HEK293T (cell line): ENCODE results near the gene GRIA4.

Source experiments
- CTCF ChIA-PET: fragments of 350-600 bp; formaldehyde crosslinking; extraction: SDS; loops from one replicate; lab custom pipeline; 2021; ENCODE audit warnings: antibody characterized with exemption, inconsistent platforms; lab: Yijun Ruan, JAX
- POLR2A ChIA-PET: fragments of 350-600 bp; formaldehyde crosslinking; extraction: SDS; loops from one replicate; lab custom pipeline; 2020; ENCODE audit warnings: antibody characterized with exemption, inconsistent platforms; lab: Yijun Ruan, JAX
- DNase-seq: peaks from one replicate; pipeline ENCODE4 v3.0.0; 2012; ENCODE audit warnings: mixed read lengths; ENCODE audit errors: extremely low spot score
- ARNT ChIP-seq: fragments of 450-650 bp; IDR thresholded peaks from 2 replicates; pipeline ENCODE4 v1.6.1; 2017; ENCODE audit warnings: mild to moderate bottlenecking
- BHLHE40 ChIP-seq: fragments of 450-650 bp; IDR thresholded peaks from 2 replicates; pipeline ENCODE4 v1.6.1; 2016; ENCODE audit warnings: mild to moderate bottlenecking, moderate library complexity, borderline replicate concordance
- CTBP1 ChIP-seq: fragments of 450-650 bp; IDR thresholded peaks from 2 replicates; pipeline ENCODE4 v1.6.1; 2016; ENCODE audit warnings: borderline replicate concordance
- ELF4 ChIP-seq: fragments of 450-650 bp; IDR thresholded peaks from 2 replicates; pipeline ENCODE4 v1.6.1; 2017; ENCODE audit warnings: antibody characterized with exemption
- FOXA1 ChIP-seq: fragments of 450-650 bp; IDR thresholded peaks from 2 replicates; pipeline ENCODE4 v1.6.1; 2016; ENCODE audit warnings: mild to moderate bottlenecking
- FOXK2 ChIP-seq: fragments of 450-650 bp; IDR thresholded peaks from 2 replicates; pipeline ENCODE4 v1.6.1; 2016; ENCODE audit warnings: mild to moderate bottlenecking
- FOXM1 ChIP-seq: fragments of 450-650 bp; IDR thresholded peaks from 2 replicates; pipeline ENCODE4 v1.6.1; 2017; ENCODE audit warnings: mild to moderate bottlenecking, borderline replicate concordance
- HDGF ChIP-seq: fragments of 450-650 bp; IDR thresholded peaks from 2 replicates; pipeline ENCODE4 v1.6.1; 2017; ENCODE audit warnings: antibody characterized with exemption, borderline replicate concordance
- L3MBTL2 ChIP-seq: fragments of 450-650 bp; conservative IDR thresholded peaks from 2 replicates; pipeline ENCODE4 v1.6.1; 2016; ENCODE audit warnings: mild to moderate bottlenecking
- LEF1 ChIP-seq: fragments of 450-650 bp; IDR thresholded peaks from 2 replicates; pipeline ENCODE4 v1.6.1; 2017; ENCODE audit warnings: mild to moderate bottlenecking, borderline replicate concordance
- NFRKB ChIP-seq: fragments of 450-650 bp; IDR thresholded peaks from 2 replicates; pipeline ENCODE4 v1.6.1; 2016; ENCODE audit warnings: mild to moderate bottlenecking, moderate library complexity
- PKNOX1 ChIP-seq: fragments of 450-650 bp; IDR thresholded peaks from 2 replicates; pipeline ENCODE4 v1.6.1; 2016
- SP1 ChIP-seq: fragments of 450-650 bp; IDR thresholded peaks from 2 replicates; pipeline ENCODE4 v1.6.1; 2017
- SUZ12 ChIP-seq: fragments of 450-650 bp; IDR thresholded peaks from 2 replicates; pipeline ENCODE4 v1.6.1; 2016; ENCODE audit warnings: mild to moderate bottlenecking
- TARDBP ChIP-seq: fragments of 450-650 bp; IDR thresholded peaks from 2 replicates; pipeline ENCODE4 v1.6.1; 2016
- ZNF384 ChIP-seq: fragments of 450-650 bp; IDR thresholded peaks from 2 replicates; pipeline ENCODE4 v1.6.1; 2016

The GRIA4 gene

GRCh38 chr11:105718641-105719040 is 108.8 kb downstream of the GRIA4 start:
- ChIA-PET CTCF (no interaction called here), POLR2A (no interaction called here)
- no peak for DNase-seq
- TF ChIP-seq SUZ12 = no peak
- no peak for TF ChIP-seq CTBP1
- no peak for TF ChIP-seq ELF4
- no peak for TF ChIP-seq HDGF
- TF ChIP-seq FOXM1 = no peak
- TF ChIP-seq FOXA1 = no peak
- TF ChIP-seq FOXK2 = no peak
- TF ChIP-seq ARNT = no peak
- no peak for TF ChIP-seq LEF1

- TF ChIP-seq LEF1 (no peak), CTBP1 (no peak), ARNT (no peak), FOXA1 (no peak), TARDBP (no peak), FOXK2 (no peak)
- ChIA-PET CTCF (no interaction called here), POLR2A (no interaction called here)
- DNase-seq = peak; percentile 6
Observed at GRCh38 chr11:105719073-105719822, 109.4 kb downstream of the GRIA4 start.

- no peak for DNase-seq
- POLR2A ChIA-PET = no interaction called here
- TF ChIP-seq BHLHE40 (no peak), ELF4 (no peak), SP1 (no peak), FOXA1 (no peak), L3MBTL2 (no peak)
- CTCF ChIA-PET = no interaction called here
Observed at GRCh38 chr11:105720096-105720495, 110.2 kb downstream of the GRIA4 start.

- POLR2A ChIA-PET = no interaction called here
- CTCF ChIA-PET = no interaction called here
- TF ChIP-seq NFRKB = no peak
- no peak for DNase-seq
Observed at GRCh38 chr11:105723269-105723668, 113.4 kb downstream of the GRIA4 start.

- CTCF ChIA-PET = no interaction called here
- POLR2A ChIA-PET = no interaction called here
- TF ChIP-seq FOXM1 (no peak), CTBP1 (no peak)
- DNase-seq = no peak
Observed at GRCh38 chr11:105732611-105733010, 122.7 kb downstream of the GRIA4 start.

- ChIA-PET CTCF (no interaction called here), POLR2A (no interaction called here)
- TF ChIP-seq BHLHE40 (no peak), FOXM1 (no peak), HDGF (no peak), PKNOX1 (no peak), NFRKB (no peak), SP1 (no peak), ZNF384 (no peak), ARNT (no peak), FOXK2 (no peak), ELF4 (no peak), FOXA1 (no peak), SUZ12 (no peak)
- DNase-seq = no peak
Observed at GRCh38 chr11:105734426-105734825, 124.6 kb downstream of the GRIA4 start.

GRCh38 chr11:105738251-105738650 is 128.4 kb downstream of the GRIA4 start:
- ChIA-PET POLR2A (no interaction called here), CTCF (no interaction called here)
- TF ChIP-seq HDGF = no peak
- no peak for TF ChIP-seq FOXA1
- TF ChIP-seq TARDBP = no peak
- TF ChIP-seq BHLHE40 = no peak
- no peak for TF ChIP-seq LEF1
- no peak for TF ChIP-seq ARNT
- no peak for TF ChIP-seq ELF4
- TF ChIP-seq SUZ12 = no peak
- no peak for TF ChIP-seq CTBP1
- TF ChIP-seq FOXM1 = no peak
- no peak for TF ChIP-seq ZNF384
- TF ChIP-seq L3MBTL2 = no peak
- DNase-seq = no peak

GRCh38 chr11:105738986-105739795 is 129.3 kb downstream of the GRIA4 start:
- CTCF ChIA-PET = no interaction called here
- DNase-seq = no peak
- POLR2A ChIA-PET = no interaction called here
- TF ChIP-seq ARNT (no peak), FOXK2 (no peak), CTBP1 (no peak), L3MBTL2 (no peak), PKNOX1 (no peak), TARDBP (no peak)
